HepG2 (cell line): ENCODE results near the gene MOSPD2.

Experiments
- GATAD2A ChIP-seq: IDR thresholded peaks from 2 replicates; pipeline ENCODE4 v1.6.1; 2016
- RBFOX2 ChIP-seq: fragments of 200-400 bp; formaldehyde crosslinking; IDR thresholded peaks from 2 replicates; pipeline ENCODE4 v1.6.1; 2017; ENCODE audit warnings: low read depth, mild to moderate bottlenecking, low read length
- STAT5B ChIP-seq: sonication (generic); formaldehyde crosslinking; IDR thresholded peaks from 2 replicates; pipeline ENCODE4 v1.4.0; 2020; ENCODE audit warnings: missing genetic modification reagents
- YY1 ChIP-seq: IDR thresholded peaks from 2 replicates; pipeline ENCODE4 v1.6.1; 2011; ENCODE audit warnings: low read length, low read depth, moderate library complexity, mild to moderate bottlenecking; ENCODE audit not compliant: insufficient read depth, insufficient replicate concordance
- ZFP90 ChIP-seq: sonication (generic); formaldehyde crosslinking; IDR thresholded peaks from 2 replicates; pipeline ENCODE4 v1.8.0; 2022; ENCODE audit warnings: missing genetic modification reagents, mild to moderate bottlenecking, inconsistent platforms, borderline replicate concordance
- TF ChIP-seq, protein P1 (sequence below): sonication (generic); formaldehyde crosslinking; IDR thresholded peaks from 2 replicates; pipeline ENCODE4 v1.8.1; 2023; ENCODE audit warnings: mild to moderate bottlenecking, moderate library complexity, missing genetic modification reagents

DNA sequence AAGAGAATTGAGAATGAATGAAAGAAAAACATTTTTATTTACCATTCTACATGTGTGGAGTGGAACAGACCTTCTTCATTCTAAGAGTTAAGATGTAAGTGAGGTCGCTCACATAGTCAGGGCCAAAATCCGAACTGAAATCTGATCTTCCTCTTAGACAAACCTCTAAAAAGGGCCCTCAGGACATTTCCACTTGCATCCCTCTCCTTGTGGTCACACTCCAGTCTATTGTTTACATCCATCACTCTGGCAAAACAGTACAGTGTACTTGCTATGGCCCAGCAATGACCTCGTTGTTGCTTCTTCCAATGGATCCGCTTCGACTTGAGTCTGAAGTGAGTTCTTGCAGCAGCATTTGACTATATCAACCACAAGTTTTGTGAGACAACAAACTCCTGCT is 54.2 kb downstream of the MOSPD2 start:
- no peak for TF ChIP-seq YY1
- TF ChIP-seq, protein P1, sequence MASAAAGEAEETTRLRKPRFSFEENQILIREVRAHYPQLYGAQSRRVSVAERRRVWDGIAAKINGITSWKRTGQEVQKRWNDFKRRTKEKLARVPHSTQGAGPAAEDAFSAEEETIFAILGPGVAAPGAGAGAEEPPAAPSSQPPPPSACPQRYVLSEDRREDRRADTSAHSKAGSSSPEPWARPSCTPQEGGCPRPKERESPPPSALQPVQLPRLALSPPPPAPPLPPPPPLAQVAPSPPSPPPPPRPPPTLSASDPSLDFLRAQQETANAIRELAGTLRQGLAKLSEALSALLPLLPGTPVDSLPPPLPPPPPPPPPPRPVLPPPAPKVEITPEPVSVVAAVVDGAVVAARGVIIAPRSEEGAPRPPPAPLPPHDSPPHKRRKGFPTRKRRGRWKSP (CRISPR knock-in tag): no peak
- no peak for TF ChIP-seq RBFOX2
- no peak for TF ChIP-seq GATAD2A (CRISPR knock-in tag)
- TF ChIP-seq STAT5B (CRISPR knock-in tag): no peak
- no peak for TF ChIP-seq ZFP90
